Measurements from ENCODE around the gene KCNK17.
"Not testable (repeated sequence)": the region's sequence is repeated elsewhere in the genome, so short reads cannot be mapped to it uniquely, and the experiment has no call there.

The KCNK17 gene

DNA sequence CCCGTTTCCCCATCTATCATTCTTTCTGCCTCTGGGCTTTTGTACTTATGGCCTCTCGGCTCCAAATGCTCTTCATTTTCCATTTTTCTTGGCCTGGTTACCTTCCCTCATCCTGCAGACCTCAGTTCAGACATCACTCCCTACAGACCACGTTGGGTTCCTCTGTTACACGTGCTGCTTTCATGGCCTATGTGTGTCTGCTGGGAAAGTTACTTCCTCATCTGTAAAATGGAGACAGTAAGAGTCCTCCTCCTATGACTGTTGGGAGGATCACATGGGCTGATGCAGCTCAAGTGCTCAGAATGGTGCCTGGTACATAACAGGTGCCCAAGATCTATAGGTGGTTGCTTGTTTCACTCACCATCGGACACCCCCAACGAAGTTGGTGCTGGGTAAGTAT lies 13.5 kb downstream of the KCNK17 start:
- peaks cover 4% of the 10 kb centered on the region; the same call in 1 of the 2 replicates for H3K4me1 ChIP-seq (ENCODE audit: control insufficient read depth, insufficient read depth, low read length)
- H3K9me3 ChIP-seq (ENCODE audit: control insufficient read depth, insufficient read depth, low read length) = no peaks in the 10 kb centered on the region
- no peak overlapping the region for H3K9ac ChIP-seq (ENCODE audit: low read depth, low read length)
- no peak overlapping the region for H3K27ac ChIP-seq (ENCODE audit: low read depth, low read length)
- no peak overlapping the region for H3K4me3 ChIP-seq (ENCODE audit: low read depth, low read length)
- peaks cover 3% of the 10 kb centered on the region; the same call in 1 of the 2 replicates for H3K27me3 ChIP-seq (ENCODE audit: control insufficient read depth, insufficient read depth, low read length)
- H3K36me3 ChIP-seq (ENCODE audit: control insufficient read depth, insufficient read depth, low read length) = no peaks in the 10 kb centered on the region

DNA sequence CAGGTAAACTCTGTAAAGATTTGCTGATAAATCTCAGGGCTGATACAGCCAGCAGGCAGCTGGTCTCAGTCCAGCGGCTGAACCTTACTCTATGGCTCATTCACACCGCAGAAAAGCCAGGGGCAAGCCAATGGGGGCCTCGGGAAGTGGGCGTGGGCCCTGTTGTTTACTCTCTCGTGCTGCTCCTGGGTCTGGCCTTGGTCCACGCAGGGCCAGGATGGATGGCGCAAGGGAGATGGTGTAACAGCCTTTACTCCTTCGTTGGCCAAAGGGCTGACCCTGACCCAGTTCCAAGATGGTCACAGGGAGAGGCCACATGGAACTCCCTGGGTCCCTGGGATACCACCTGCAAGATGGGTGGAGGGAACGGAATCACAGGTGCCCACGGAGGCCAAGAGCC lies 16.2 kb downstream of the KCNK17 start:
- Histone ChIP-seq H3K4me1 (ENCODE audit: control insufficient read depth, insufficient read depth, low read length) (peaks cover 4% of the 10 kb centered on the region; the same call in 1 of the 2 replicates), H3K4me3 (ENCODE audit: low read depth, low read length) (no peak overlapping the region), H3K9me3 (ENCODE audit: control insufficient read depth, insufficient read depth, low read length) (no peaks in the 10 kb centered on the region), H3K27ac (ENCODE audit: low read depth, low read length) (no peak overlapping the region), H3K27me3 (ENCODE audit: control insufficient read depth, insufficient read depth, low read length) (peaks cover 7% of the 10 kb centered on the region; the same call in 1 of the 2 replicates), H3K36me3 (ENCODE audit: control insufficient read depth, insufficient read depth, low read length) (no peaks in the 10 kb centered on the region), H3K9ac (ENCODE audit: low read depth, low read length) (no peak overlapping the region)

- Histone ChIP-seq H3K9me3 (ENCODE audit: control insufficient read depth, insufficient read depth, low read length) (no peaks in the 10 kb centered on the region), H3K9ac (ENCODE audit: low read depth, low read length) (no peak overlapping the region), H3K27me3 (ENCODE audit: control insufficient read depth, insufficient read depth, low read length) (peaks cover 18% of the 10 kb centered on the region), H3K36me3 (ENCODE audit: control insufficient read depth, insufficient read depth, low read length) (no peaks in the 10 kb centered on the region), H3K27ac (ENCODE audit: low read depth, low read length) (no peak overlapping the region), H3K4me3 (ENCODE audit: low read depth, low read length) (no peak overlapping the region), H3K4me1 (ENCODE audit: control insufficient read depth, insufficient read depth, low read length) (peaks cover 12% of the 10 kb centered on the region)
Measured at GRCh38 chr6:39296745-39297640, 17.2 kb downstream of the KCNK17 start.

- H3K9me3 ChIP-seq (ENCODE audit: control insufficient read depth, insufficient read depth, low read length) = no peaks in the 10 kb centered on the region
Measured at GRCh38 chr6:39295611-39296011, 18.6 kb downstream of the KCNK17 start.

DNA sequence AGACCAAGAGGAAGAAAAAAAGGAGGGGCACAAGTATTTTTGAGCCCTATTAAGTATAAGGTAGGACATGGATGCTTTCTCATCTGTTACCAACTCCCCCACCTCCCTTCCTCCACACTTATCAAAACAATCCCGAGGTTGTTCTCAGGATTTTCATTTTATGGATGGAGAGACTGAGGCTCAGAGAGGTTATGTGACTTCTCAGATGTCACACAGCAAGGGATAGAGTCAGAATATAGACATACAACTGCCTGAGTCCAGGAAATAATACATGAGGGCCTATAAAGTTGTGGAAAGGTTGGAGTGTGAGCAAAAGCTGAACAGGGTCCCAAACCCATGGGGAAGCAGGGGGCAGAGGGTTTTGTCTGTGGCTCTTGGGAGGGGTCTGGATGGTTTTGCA lies 19.3 kb downstream of the KCNK17 start:
- H3K9me3 ChIP-seq (ENCODE audit: control insufficient read depth, insufficient read depth, low read length) = no peaks in the 10 kb centered on the region

More at GRCh38 chr6:39295611-39296011, 18.6 kb downstream of the KCNK17 start:
- H3K36me3 ChIP-seq (ENCODE audit: control insufficient read depth, insufficient read depth, low read length) = no peaks in the 10 kb centered on the region
- H3K27me3 ChIP-seq (ENCODE audit: control insufficient read depth, insufficient read depth, low read length) = peaks cover 16% of the 10 kb centered on the region
- peaks cover 21% of the 10 kb centered on the region for H3K4me1 ChIP-seq (ENCODE audit: control insufficient read depth, insufficient read depth, low read length)
- no peak overlapping the region for H3K4me3 ChIP-seq (ENCODE audit: low read depth, low read length)
- H3K27ac ChIP-seq (ENCODE audit: low read depth, low read length) = no peak overlapping the region
- H3K9ac ChIP-seq (ENCODE audit: low read depth, low read length) = no peak overlapping the region

GRCh38 chr6:39294133-39294532 lies 20.1 kb downstream of the KCNK17 start:
- Histone ChIP-seq H3K27me3 (ENCODE audit: control insufficient read depth, insufficient read depth, low read length) (peaks cover 15% of the 10 kb centered on the region), H3K4me3 (ENCODE audit: low read depth, low read length) (no peak overlapping the region), H3K4me1 (ENCODE audit: control insufficient read depth, insufficient read depth, low read length) (peaks cover 21% of the 10 kb centered on the region), H3K9me3 (ENCODE audit: control insufficient read depth, insufficient read depth, low read length) (no peaks in the 10 kb centered on the region), H3K27ac (ENCODE audit: low read depth, low read length) (no peak overlapping the region), H3K36me3 (ENCODE audit: control insufficient read depth, insufficient read depth, low read length) (no peaks in the 10 kb centered on the region), H3K9ac (ENCODE audit: low read depth, low read length) (no peak overlapping the region)

More for the DNA sequence above, 19.3 kb downstream of the KCNK17 start:
- Histone ChIP-seq H3K27ac (ENCODE audit: low read depth, low read length) (no peak overlapping the region), H3K9ac (ENCODE audit: low read depth, low read length) (no peak overlapping the region), H3K36me3 (ENCODE audit: control insufficient read depth, insufficient read depth, low read length) (no peaks in the 10 kb centered on the region), H3K4me1 (ENCODE audit: control insufficient read depth, insufficient read depth, low read length) (peaks cover 21% of the 10 kb centered on the region), H3K27me3 (ENCODE audit: control insufficient read depth, insufficient read depth, low read length) (peaks cover 15% of the 10 kb centered on the region), H3K4me3 (ENCODE audit: low read depth, low read length) (no peak overlapping the region)

- Histone ChIP-seq H3K9me3 (ENCODE audit: control insufficient read depth, insufficient read depth, low read length) (no peaks in the 10 kb centered on the region), H3K27me3 (ENCODE audit: control insufficient read depth, insufficient read depth, low read length) (peaks cover 15% of the 10 kb centered on the region), H3K9ac (ENCODE audit: low read depth, low read length) (no peak overlapping the region), H3K36me3 (ENCODE audit: control insufficient read depth, insufficient read depth, low read length) (no peaks in the 10 kb centered on the region), H3K4me3 (ENCODE audit: low read depth, low read length) (no peak overlapping the region), H3K27ac (ENCODE audit: low read depth, low read length) (no peak overlapping the region), H3K4me1 (ENCODE audit: control insufficient read depth, insufficient read depth, low read length) (peaks cover 21% of the 10 kb centered on the region)
Measured at GRCh38 chr6:39292637-39293036, 21.6 kb downstream of the KCNK17 start.

DNA sequence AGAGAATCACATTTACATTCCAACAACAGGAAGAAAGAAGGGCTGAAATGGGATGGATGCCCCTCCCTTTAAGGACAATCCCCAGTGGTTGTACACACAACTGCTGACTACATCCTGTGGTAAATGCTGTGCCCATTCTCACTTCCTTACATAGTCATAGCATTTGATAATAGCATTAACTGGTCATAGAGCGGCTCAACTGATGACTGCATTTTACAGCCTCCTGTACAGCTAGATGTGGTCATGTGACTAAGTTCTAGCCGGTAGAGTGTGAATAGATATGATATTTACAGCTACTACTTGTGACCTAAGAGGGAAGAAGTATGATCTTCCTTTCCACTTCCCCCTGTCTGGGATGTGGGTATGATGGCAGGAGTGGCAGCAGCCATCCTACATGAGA lies 24.7 kb downstream of the KCNK17 start:
- H3K27ac ChIP-seq (ENCODE audit: low read depth, low read length) = no peak overlapping the region
- H3K36me3 ChIP-seq (ENCODE audit: control insufficient read depth, insufficient read depth, low read length) = no peaks in the 10 kb centered on the region
- no peaks in the 10 kb centered on the region for H3K9me3 ChIP-seq (ENCODE audit: control insufficient read depth, insufficient read depth, low read length)
- no peak overlapping the region for H3K4me3 ChIP-seq (ENCODE audit: low read depth, low read length)
- H3K27me3 ChIP-seq (ENCODE audit: control insufficient read depth, insufficient read depth, low read length) = peaks cover 15% of the 10 kb centered on the region
- H3K4me1 ChIP-seq (ENCODE audit: control insufficient read depth, insufficient read depth, low read length) = peaks cover 21% of the 10 kb centered on the region
- H3K9ac ChIP-seq (ENCODE audit: low read depth, low read length) = no peak overlapping the region

GRCh38 chr6:39287601-39288000 lies 26.6 kb downstream of the KCNK17 start:
- Histone ChIP-seq H3K9ac (ENCODE audit: low read depth, low read length) (no peak overlapping the region), H3K27me3 (ENCODE audit: control insufficient read depth, insufficient read depth, low read length) (peaks cover 6% of the 10 kb centered on the region), H3K36me3 (ENCODE audit: control insufficient read depth, insufficient read depth, low read length) (no peaks in the 10 kb centered on the region), H3K9me3 (ENCODE audit: control insufficient read depth, insufficient read depth, low read length) (no peaks in the 10 kb centered on the region), H3K27ac (ENCODE audit: low read depth, low read length) (no peak overlapping the region), H3K4me3 (ENCODE audit: low read depth, low read length) (no peak overlapping the region), H3K4me1 (ENCODE audit: control insufficient read depth, insufficient read depth, low read length) (peaks cover 19% of the 10 kb centered on the region)

DNA sequence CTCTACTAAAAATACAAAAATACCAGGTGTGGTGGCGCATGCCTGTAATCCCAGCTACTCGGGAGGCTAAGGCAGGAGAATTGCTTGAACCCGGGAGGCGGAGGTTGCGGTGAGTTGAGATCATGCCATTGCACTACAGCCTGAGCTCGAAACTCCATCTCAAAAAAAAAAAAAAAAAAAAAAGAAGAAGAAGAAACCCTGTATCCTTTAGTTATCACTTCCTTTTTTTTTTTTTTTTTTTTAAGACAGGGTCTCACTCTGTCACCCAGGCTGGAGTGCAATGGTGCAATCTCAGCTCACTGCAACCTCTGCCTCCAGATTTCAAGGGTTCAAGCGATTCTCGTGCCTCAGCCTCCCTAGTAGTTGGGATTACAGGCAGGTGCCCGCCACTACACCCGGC lies 27.6 kb downstream of the KCNK17 start:
- not testable (repeated sequence) for H3K4me3 ChIP-seq (ENCODE audit: low read depth, low read length); H3K9me3 ChIP-seq (ENCODE audit: control insufficient read depth, insufficient read depth, low read length); H3K27me3 ChIP-seq (ENCODE audit: control insufficient read depth, insufficient read depth, low read length); H3K36me3 ChIP-seq (ENCODE audit: control insufficient read depth, insufficient read depth, low read length); H3K4me1 ChIP-seq (ENCODE audit: control insufficient read depth, insufficient read depth, low read length); H3K9ac ChIP-seq (ENCODE audit: low read depth, low read length); H3K27ac ChIP-seq (ENCODE audit: low read depth, low read length)

DNA sequence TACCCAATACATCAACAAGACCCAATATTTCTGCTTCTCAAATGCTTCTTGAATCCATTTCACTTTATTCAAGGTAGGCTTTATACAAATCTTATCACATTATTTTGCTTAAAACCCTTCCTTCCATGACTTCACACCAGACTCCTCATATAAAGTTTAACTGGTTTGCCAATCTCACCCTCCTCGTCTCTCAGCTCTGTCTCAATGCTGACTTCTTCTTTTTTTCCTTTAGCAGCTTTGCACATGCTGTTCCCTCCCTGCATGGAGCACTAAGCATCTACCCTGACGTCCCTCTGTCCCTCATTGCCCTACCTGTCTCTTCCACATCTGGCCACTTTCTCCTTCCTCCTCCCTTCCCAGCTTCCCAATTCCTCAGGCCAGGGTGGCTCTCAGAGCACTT lies 31.4 kb downstream of the KCNK17 start:
- Histone ChIP-seq H3K27me3 (ENCODE audit: control insufficient read depth, insufficient read depth, low read length) (no peaks in the 10 kb centered on the region), H3K36me3 (ENCODE audit: control insufficient read depth, insufficient read depth, low read length) (no peaks in the 10 kb centered on the region), H3K4me3 (ENCODE audit: low read depth, low read length) (no peak overlapping the region), H3K27ac (ENCODE audit: low read depth, low read length) (no peak overlapping the region), H3K9ac (ENCODE audit: low read depth, low read length) (no peak overlapping the region), H3K4me1 (ENCODE audit: control insufficient read depth, insufficient read depth, low read length) (no peaks in the 10 kb centered on the region; the same call in none of the 2 replicates), H3K9me3 (ENCODE audit: control insufficient read depth, insufficient read depth, low read length) (no peaks in the 10 kb centered on the region)

Measured in HUES48 (cell line).